ENCODE measurements around the gene CACNA1E. TPM values are rescaled to one million over a fixed set of nuclear protein-coding genes. Genes with fewer than 3 reads are reported as not detected.

Gene CACNA1E
- total RNA-seq, 1 donor from 2014 or later: 0.88 TPM

GRCh38 chr1:181739214-181739613 lies 255.9 kb downstream of the CACNA1E start:
- no peak for TF ChIP-seq CTCF (IDR thresholded peaks at IDR 0.05; ENCODE audit: borderline replicate concordance)
- no peaks in the 10 kb centered on the region for H3K4me1 ChIP-seq
- no peak for DNase-seq
- no peaks in the 10 kb centered on the region for H3K9me3 ChIP-seq (replicated peaks)
- H3K27me3 ChIP-seq (ENCODE audit: low read depth): peaks cover 41% of the 10 kb centered on the region
- no peak overlapping the region for H3K27ac ChIP-seq (replicated peaks)
- no peaks in the 10 kb centered on the region for H3K36me3 ChIP-seq
- intact Hi-C loops (cut with micrococcal nuclease): no loop called here
- H3K4me3 ChIP-seq: no peak overlapping the region

GRCh38 chr1:181742426-181742825 lies 259.1 kb downstream of the CACNA1E start:
- peaks cover 31% of the 10 kb centered on the region for H3K27me3 ChIP-seq (ENCODE audit: low read depth)
- intact Hi-C loops (cut with micrococcal nuclease): no loop called here
- DNase-seq: no peak

GRCh38 chr1:181743878-181744312 lies 260.6 kb downstream of the CACNA1E start:
- H3K9me3 ChIP-seq (replicated peaks): no peaks in the 10 kb centered on the region
- no peak for TF ChIP-seq CTCF (IDR thresholded peaks at IDR 0.05; ENCODE audit: borderline replicate concordance)
- no peak overlapping the region for H3K27ac ChIP-seq (replicated peaks)
- H3K4me3 ChIP-seq: no peak overlapping the region
- no peaks in the 10 kb centered on the region for H3K36me3 ChIP-seq
- DNase-seq: no peak
- H3K27me3 ChIP-seq (ENCODE audit: low read depth): peaks cover 21% of the 10 kb centered on the region
- no peaks in the 10 kb centered on the region for H3K4me1 ChIP-seq
- intact Hi-C loops (cut with micrococcal nuclease): no loop called here

More at GRCh38 chr1:181742426-181742825, 259.1 kb downstream of the CACNA1E start:
- no peak for TF ChIP-seq CTCF (IDR thresholded peaks at IDR 0.05; ENCODE audit: borderline replicate concordance)
- Histone ChIP-seq H3K4me1 (no peaks in the 10 kb centered on the region), H3K36me3 (no peaks in the 10 kb centered on the region), H3K9me3 (replicated peaks) (no peaks in the 10 kb centered on the region), H3K4me3 (no peak overlapping the region), H3K27ac (replicated peaks) (no peak overlapping the region)

- Histone ChIP-seq H3K27ac (replicated peaks) (no peak overlapping the region), H3K9me3 (replicated peaks) (no peaks in the 10 kb centered on the region), H3K27me3 (ENCODE audit: low read depth) (peaks cover 21% of the 10 kb centered on the region), H3K4me3 (no peak overlapping the region), H3K4me1 (no peaks in the 10 kb centered on the region), H3K36me3 (no peaks in the 10 kb centered on the region)
- TF ChIP-seq CTCF (IDR thresholded peaks at IDR 0.05; ENCODE audit: borderline replicate concordance): no peak
- DNase-seq: no peak
- intact Hi-C loops (cut with micrococcal nuclease): no loop called here
These were observed 262.9 kb downstream of the CACNA1E start for GRCh38 chr1:181746224-181746623.

- TF ChIP-seq CTCF (IDR thresholded peaks at IDR 0.05; ENCODE audit: borderline replicate concordance): no peak
- Histone ChIP-seq H3K9me3 (replicated peaks) (no peaks in the 10 kb centered on the region), H3K27ac (replicated peaks) (no peak overlapping the region), H3K36me3 (no peaks in the 10 kb centered on the region), H3K4me3 (no peak overlapping the region), H3K4me1 (no peaks in the 10 kb centered on the region), H3K27me3 (ENCODE audit: low read depth) (peaks cover 20% of the 10 kb centered on the region)
- intact Hi-C loops (cut with micrococcal nuclease): no loop called here
- DNase-seq: no peak
These were observed 264.7 kb downstream of the CACNA1E start for GRCh38 chr1:181748013-181748412.

GRCh38 chr1:181754103-181754502 lies 270.8 kb downstream of the CACNA1E start:
- H3K36me3 ChIP-seq: no peaks in the 10 kb centered on the region
- no peak overlapping the region for H3K4me3 ChIP-seq
- no peak for DNase-seq
- no peak overlapping the region for H3K27ac ChIP-seq (replicated peaks)
- intact Hi-C loops (cut with micrococcal nuclease): no loop called here
- H3K27me3 ChIP-seq (ENCODE audit: low read depth): peaks cover 25% of the 10 kb centered on the region
- no peaks in the 10 kb centered on the region for H3K4me1 ChIP-seq
- no peaks in the 10 kb centered on the region for H3K9me3 ChIP-seq (replicated peaks)
- TF ChIP-seq CTCF (IDR thresholded peaks at IDR 0.05; ENCODE audit: borderline replicate concordance): no peak
